OCI-M1 (cell line): ENCODE measurements around the gene NACC1.
"Not testable (repeated sequence)": the region's sequence is repeated elsewhere in the genome, so short reads cannot be mapped to it uniquely, and the experiment has no call there.

Source experiments
- DNase-seq: peaks from one replicate; lab custom pipeline; 2025; lab: John Stamatoyannopoulos, UW

The NACC1 gene

GRCh38 chr19:13164343-13165161 is 46.5 kb downstream of the NACC1 start:
- peak; percentile 70 for DNase-seq

- no peak for DNase-seq
Observed at GRCh38 chr19:13165162-13165997, 47.3 kb downstream of the NACC1 start.

DNA sequence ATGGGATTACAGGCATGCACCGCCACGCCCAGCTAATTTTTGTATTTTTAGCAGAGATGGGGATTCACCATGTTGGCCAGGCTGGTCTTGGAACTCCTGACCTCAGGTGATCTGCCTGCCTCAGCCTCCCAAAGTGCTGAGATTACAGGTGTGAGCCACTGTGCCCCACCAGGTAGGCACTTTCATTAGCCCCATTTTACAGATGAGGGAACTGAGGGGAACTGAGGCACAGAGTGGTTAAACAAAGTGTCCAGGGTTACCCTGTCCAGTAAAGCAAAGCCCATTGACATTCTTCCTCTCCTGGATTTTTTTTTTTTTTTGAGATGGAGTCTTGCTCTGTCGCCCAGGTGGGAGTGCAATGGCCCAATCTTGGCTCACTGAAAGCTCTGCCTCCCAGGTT is 48.1 kb downstream of the NACC1 start:
- DNase-seq = not testable (repeated sequence)

GRCh38 chr19:13169769-13170168 is 51.7 kb downstream of the NACC1 start:
- no peak for DNase-seq

DNA sequence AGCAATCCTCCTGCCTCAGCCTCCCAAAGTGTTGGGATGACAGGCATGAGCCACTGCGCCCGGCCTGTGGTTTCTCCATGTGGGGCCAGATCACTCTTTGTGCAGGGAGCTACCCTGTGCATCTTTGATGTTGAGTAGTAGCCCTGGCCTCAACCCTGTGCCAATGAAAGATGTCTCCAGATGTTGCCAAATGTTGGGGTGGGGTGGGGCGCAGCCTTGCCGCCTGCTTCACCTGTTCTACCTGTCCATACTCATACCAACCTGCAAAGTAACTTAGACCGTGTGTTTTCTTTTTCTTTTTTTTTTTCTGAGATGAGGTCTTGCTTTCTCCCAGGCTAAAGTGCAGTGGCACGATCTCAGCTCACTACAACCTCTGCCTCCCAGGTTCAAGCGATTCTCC is 53.1 kb downstream of the NACC1 start:
- no peak for DNase-seq

GRCh38 chr19:13172346-13173138 is 54.5 kb downstream of the NACC1 start:
- DNase-seq = peak; percentile 46

GRCh38 chr19:13173139-13173737 is 55.2 kb downstream of the NACC1 start:
- no peak for DNase-seq

GRCh38 chr19:13176345-13176744 is 58.3 kb downstream of the NACC1 start:
- no peak for DNase-seq

- not testable (repeated sequence) for DNase-seq
Observed at GRCh38 chr19:13177584-13177983, 59.5 kb downstream of the NACC1 start.

GRCh38 chr19:13178291-13178690 is 60.2 kb downstream of the NACC1 start:
- DNase-seq = not testable (repeated sequence)

DNA sequence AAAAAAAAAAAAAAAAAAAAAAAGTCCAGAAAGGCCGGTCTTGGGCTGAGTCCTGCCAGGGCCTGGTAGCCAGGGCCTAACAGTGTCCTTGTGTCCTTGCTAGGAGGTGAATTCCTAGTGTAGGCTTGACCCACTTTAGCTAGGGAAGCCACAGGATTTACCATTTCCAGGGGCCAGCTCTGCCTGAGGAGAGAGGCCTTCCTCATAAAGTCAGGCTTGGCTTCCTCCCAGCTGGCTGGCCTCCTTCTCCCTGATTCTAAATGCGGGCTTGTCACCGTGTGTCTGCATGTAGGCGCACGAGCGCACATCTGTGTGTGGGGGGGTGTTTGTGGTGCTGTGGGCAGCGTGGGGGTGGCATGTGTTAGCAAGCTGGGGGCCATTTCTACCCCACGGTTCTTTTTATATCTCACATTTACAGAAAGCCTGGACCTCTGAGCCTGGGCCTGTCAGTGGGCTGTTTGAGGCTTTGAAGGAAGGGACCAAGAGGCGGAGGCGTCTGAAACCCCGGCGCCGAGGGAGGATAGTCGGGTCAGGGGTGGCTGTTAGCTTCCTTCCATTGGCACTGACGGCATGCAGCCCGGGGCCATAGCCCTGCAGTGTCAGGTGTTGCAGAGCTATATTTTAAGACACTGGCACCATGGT is 63.8 kb downstream of the NACC1 start:
- peak; percentile 39 for DNase-seq

DNA sequence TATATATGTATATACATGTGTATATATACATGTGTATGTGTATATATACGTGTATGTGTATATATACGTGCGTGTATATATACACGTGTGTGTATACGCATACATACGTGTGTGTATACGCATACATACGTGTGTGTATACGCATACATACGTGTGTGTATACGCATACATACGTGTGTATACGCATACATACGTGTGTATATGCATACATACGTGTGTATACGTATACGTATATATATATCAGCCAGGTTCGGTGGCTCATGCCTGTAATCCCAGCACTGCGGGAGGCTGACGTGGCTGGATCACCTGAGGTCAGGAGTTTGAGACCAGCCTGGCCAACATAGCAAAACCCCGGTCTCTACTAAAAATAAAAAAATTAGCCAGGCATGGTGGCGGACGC is 66.9 kb downstream of the NACC1 start:
- DNase-seq = not testable (repeated sequence)

GRCh38 chr19:13185763-13186657 is 67.9 kb downstream of the NACC1 start:
- DNase-seq = not testable (repeated sequence)

DNA sequence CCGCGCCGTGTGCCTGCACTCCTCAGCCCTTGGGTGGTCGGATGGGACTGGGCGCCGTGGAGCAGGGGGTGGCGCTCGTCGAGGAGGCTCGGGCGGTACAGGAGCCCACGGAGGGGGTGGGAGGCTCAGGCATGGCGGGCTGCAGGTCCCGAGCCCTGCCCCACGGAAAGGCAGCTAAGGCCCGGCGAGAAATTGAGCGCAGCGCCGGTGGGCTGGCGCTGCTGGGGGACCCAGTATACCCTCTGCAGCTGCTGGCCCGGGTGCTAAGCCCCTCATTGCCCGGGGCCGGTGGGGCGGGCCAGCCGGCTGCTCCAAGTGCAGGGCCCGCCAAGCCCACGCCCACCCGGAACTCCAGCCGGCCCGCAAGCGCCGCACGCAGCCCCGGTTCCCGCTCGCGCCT is 68.6 kb downstream of the NACC1 start:
- not testable (repeated sequence) for DNase-seq

GRCh38 chr19:13187419-13187818 is 69.4 kb downstream of the NACC1 start:
- no peak for DNase-seq

GRCh38 chr19:13189600-13189999 is 71.5 kb downstream of the NACC1 start:
- no peak for DNase-seq
